Lower leg skin (tissue), 4 donors: Measurements from ENCODE around the gene CCR7. TPM values are rescaled to one million over a fixed set of nuclear protein-coding genes. Genes with fewer than 3 reads are reported as not detected.

Source experiments
- DNase-seq, 2 donors: peaks; one replicate each; pipeline ENCODE4 v3.0.0-alpha.2; 2019; ENCODE audit warnings: low spot score in 2 of 2
- H3K4me3 ChIP-seq: fragments of 200-600 bp; sonication (generic); 2 replicates; pipeline ENCODE4 v1.5.1; 2017; ENCODE audit warnings: mild to moderate bottlenecking, low read depth; ENCODE audit not compliant: poor library complexity, severe bottlenecking
- POLR2A ChIP-seq, 2 donors: fragments of 450-650 bp; IDR thresholded peaks; one replicate each; pipeline ENCODE4 v1.6.1; 2016 to 2017; ENCODE audit warnings: antibody characterized with exemption in 2 of 2, mild to moderate bottlenecking in 1 of 2, moderate library complexity in 1 of 2
- WGBS, 2 donors: methylation state at CpG; one replicate each; pipeline ENCODE4 v1.1.5; 2018; 5-methylcytosine and 5-hydroxymethylcytosine counted together
- intact Hi-C: fragments of 100-400 bp; cut with DNase I; formaldehyde crosslinking; loops from one replicate; pipeline ENCODE4 v1.15.0; 2023; ENCODE audit warnings: low total_unique reads
- total RNA-seq, 4 donors: library from RNA; depleted of rRNA; stranded (reverse); fragments of >200 nt; gene quantifications; one replicate each; pipeline ENCODE4 v1.1.0, GENCODE V29; 2016
- TF ChIP-seq, protein P1 (sequence below), 3 donors: fragments of 450-650 bp; IDR thresholded peaks; one replicate each; pipeline ENCODE4 v1.5.1; 2016; ENCODE audit warnings: antibody characterized with exemption in 3 of 3, mild to moderate bottlenecking in 3 of 3, moderate library complexity in 2 of 3

CCR7 gene
- total RNA-seq, 4 donors from 2014 or later, result 0.21 to 1.2 TPM; not detected in 2

DNA sequence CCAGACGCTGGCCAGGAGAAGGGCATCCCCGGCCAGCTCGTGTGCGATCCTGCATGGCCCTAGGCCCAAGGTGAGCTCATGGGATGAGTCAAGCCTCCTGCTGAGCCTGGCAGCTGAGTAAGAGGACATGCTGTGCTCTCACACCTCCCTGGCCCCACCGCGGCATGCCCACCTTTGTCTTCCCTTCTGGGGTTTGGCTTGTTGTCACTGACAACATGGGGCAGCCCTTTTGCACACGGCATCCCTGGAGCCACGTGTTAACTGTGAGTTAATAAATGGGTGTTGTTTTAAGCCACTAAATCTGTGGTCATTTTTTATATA is 55.0 kb downstream of the CCR7 start:
- 35 to 38% methylated on average over 5 to 6 of the region's 8 CpGs for WGBS, 2 donors
- DNase-seq, result no peak
- intact Hi-C loops, result no loop called here
- no peak for TF ChIP-seq POLR2A (IDR thresholded peaks at IDR 0.05)
- TF ChIP-seq, protein P1, sequence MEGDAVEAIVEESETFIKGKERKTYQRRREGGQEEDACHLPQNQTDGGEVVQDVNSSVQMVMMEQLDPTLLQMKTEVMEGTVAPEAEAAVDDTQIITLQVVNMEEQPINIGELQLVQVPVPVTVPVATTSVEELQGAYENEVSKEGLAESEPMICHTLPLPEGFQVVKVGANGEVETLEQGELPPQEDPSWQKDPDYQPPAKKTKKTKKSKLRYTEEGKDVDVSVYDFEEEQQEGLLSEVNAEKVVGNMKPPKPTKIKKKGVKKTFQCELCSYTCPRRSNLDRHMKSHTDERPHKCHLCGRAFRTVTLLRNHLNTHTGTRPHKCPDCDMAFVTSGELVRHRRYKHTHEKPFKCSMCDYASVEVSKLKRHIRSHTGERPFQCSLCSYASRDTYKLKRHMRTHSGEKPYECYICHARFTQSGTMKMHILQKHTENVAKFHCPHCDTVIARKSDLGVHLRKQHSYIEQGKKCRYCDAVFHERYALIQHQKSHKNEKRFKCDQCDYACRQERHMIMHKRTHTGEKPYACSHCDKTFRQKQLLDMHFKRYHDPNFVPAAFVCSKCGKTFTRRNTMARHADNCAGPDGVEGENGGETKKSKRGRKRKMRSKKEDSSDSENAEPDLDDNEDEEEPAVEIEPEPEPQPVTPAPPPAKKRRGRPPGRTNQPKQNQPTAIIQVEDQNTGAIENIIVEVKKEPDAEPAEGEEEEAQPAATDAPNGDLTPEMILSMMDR (IDR thresholded peaks at IDR 0.05), result no peak
- no peak overlapping the region for H3K4me3 ChIP-seq

DNA sequence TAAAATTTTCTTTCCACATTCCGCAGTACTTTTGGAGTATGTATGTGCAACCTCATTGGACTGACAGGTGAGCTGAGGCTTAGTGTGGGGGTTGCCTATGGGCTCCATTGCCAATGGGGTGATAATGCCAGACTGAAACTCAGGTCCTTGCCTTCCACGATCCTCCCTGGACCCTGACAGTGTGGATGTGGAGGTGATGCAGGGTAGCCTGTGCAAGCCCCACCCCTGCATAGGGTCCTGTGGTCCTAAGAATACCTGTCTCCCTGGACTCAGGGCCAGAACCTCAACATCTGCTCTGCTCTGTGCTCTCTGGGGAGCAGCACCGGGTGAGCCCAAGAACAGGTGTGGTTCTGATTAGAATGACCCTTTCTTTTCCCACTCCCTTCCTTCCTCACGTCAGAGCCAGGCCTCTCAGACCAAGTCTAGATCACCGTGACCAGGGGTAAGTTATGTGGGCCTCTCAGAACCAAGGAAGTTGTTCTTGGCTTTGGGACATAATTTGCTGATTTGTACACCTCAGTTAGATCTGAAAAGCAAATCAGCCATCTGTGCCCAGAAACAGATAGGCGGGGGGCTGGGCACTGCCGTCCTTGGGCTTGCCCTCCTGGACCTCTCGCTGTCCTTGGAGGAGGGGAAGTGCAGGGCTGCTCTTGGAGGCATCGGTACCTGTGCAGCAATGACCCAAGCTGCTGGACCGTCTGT is 55.5 kb downstream of the CCR7 start:
- intact Hi-C loops, result no loop called here
- DNase-seq, result no peak
- no peak overlapping the region for H3K4me3 ChIP-seq
- WGBS, 2 donors, result 49 to 67% methylated on average over 9 of the region's 10 CpGs
- TF ChIP-seq, protein P1 (IDR thresholded peaks at IDR 0.05), result no peak
- TF ChIP-seq POLR2A (IDR thresholded peaks at IDR 0.05), result no peak

DNA sequence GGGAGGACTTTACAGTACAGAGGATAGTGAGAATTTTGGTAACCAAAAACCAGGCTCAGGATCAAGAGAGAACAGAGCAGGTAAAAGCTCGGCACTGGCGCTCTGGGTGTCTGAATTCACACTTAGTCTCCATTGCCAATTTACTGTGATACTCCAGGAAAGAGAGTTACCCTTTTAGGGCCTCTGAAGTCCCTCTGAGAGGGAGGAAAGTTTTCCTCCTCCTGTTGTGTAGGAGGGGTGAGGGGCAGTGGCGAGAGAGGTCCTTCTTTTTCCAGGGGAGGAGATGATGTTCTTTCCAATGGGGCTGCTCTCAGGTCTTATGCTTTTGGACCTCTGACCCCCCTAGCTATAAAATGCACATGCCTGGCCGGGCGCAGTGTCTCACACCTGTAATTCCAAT is 58.5 kb downstream of the CCR7 start:
- no peak for DNase-seq
- intact Hi-C loops, result no loop called here
- TF ChIP-seq, protein P1 (IDR thresholded peaks at IDR 0.05), result no peak
- no peak for TF ChIP-seq POLR2A (IDR thresholded peaks at IDR 0.05)
- H3K4me3 ChIP-seq, result no peak overlapping the region
- WGBS, 2 donors, result 80 to 86% methylated on average over 5 of the region's 5 CpGs

Other genes starting within 250 kb of the CCR7 start
- gene GJD3, start 200.7 kb downstream of the CCR7 start, total RNA-seq, result not detected
- 10 to 100 TPM in 1 of 4 donors, 1 to 10 TPM in 3; 5.7 to 11.9 (median 8.2) TPM for gene TOP2A, start 147.6 kb downstream of the CCR7 start, total RNA-seq
- 10 to 100 TPM; 35.1 to 90.4 (median 39.6) TPM for gene IGFBP4, start 122.0 kb downstream of the CCR7 start, total RNA-seq
- 1,000 to 10,000 TPM in 1 of 4 donors, 100 to 1,000 TPM in 3; 413 to 1,865 (median 485) TPM for gene TNS4, start 63.8 kb downstream of the CCR7 start, total RNA-seq
- 10 to 100 TPM; 63.2 to 77.2 (median 67.6) TPM for gene SMARCE1, start 82.3 kb upstream of the CCR7 start, total RNA-seq
- gene KRT222, start 99.7 kb upstream of the CCR7 start, total RNA-seq, result under 1 TPM in 2 of 4 donors, not detected in 2; 0.13 to 0.19 TPM
- gene KRT24, start 138.3 kb upstream of the CCR7 start, total RNA-seq, result not detected
- 100 to 1,000 TPM in 1 of 4 donors, under 1 TPM in 1, not detected in 2; 0.59 to 111 TPM for gene KRT25, start 189.9 kb upstream of the CCR7 start, total RNA-seq
- gene KRT26, start 206.7 kb upstream of the CCR7 start, total RNA-seq, result 1 to 10 TPM in 1 of 4 donors, not detected in 3; 9.2 TPM
- gene KRT27, start 217.1 kb upstream of the CCR7 start, total RNA-seq, result 10 to 100 TPM in 1 of 4 donors, 1 to 10 TPM in 1, under 1 TPM in 1, not detected in 1; 0.52 to 69.8 (median 1.3) TPM
- gene KRT28, start 234.5 kb upstream of the CCR7 start, total RNA-seq, result 1 to 10 TPM in 1 of 4 donors, not detected in 3; 6.0 TPM